HT-29 (cell line): ENCODE results near the gene SIK2. TPM values are rescaled to one million over a fixed set of nuclear protein-coding genes. Genes with fewer than 3 reads are reported as not detected.

Experiments
- total RNA-seq: library from RNA; depleted of rRNA; stranded (reverse); fragments of >200 nt; shearing (Covaris generic); gene quantifications from 2 replicates; pipeline ENCODE4 v1.2.3, GENCODE V29; 2014; rRNA removed

SIK2 gene
- total RNA-seq, 1 experiment from 2014 or later, result 11.4 TPM

Other genes starting within 250 kb of the SIK2 start
- 2.0 and 4.0 TPM in 2 replicates for gene POU2AF1, start 223.2 kb upstream of the SIK2 start, total RNA-seq
- not detected in 2 replicates for gene BTG4, start 90.1 kb upstream of the SIK2 start, total RNA-seq
- gene HOATZ, start 87.7 kb upstream of the SIK2 start, total RNA-seq, result not detected in 2 replicates
- not detected in 2 replicates for gene LAYN, start 61.7 kb upstream of the SIK2 start, total RNA-seq
- 25.9 and 28.7 TPM in 2 replicates for gene PPP2R1B, start 163.9 kb downstream of the SIK2 start, total RNA-seq